ENCODE data around the gene ZCCHC24.

Gene ZCCHC24

GRCh38 chr10:79444199-79445119 lies 965 bp downstream of the ZCCHC24 start:
- DNase-seq: peak; percentile 58 to 62

GRCh38 chr10:79443338-79444198 lies 1.9 kb downstream of the ZCCHC24 start:
- DNase-seq: no peak

GRCh38 chr10:79442171-79443040 lies 3.0 kb downstream of the ZCCHC24 start:
- no peak for DNase-seq

GRCh38 chr10:79441433-79441832 lies 4.0 kb downstream of the ZCCHC24 start:
- no peak for DNase-seq

- DNase-seq: no peak
These were observed 5.1 kb downstream of the ZCCHC24 start for GRCh38 chr10:79440281-79440680.

- no peak for DNase-seq
These were observed 6.7 kb downstream of the ZCCHC24 start for GRCh38 chr10:79438699-79439085.

GRCh38 chr10:79438021-79438698 lies 7.3 kb downstream of the ZCCHC24 start:
- peak in 1 of 2 experiments; percentile 9 for DNase-seq

GRCh38 chr10:79437111-79437814 lies 8.2 kb downstream of the ZCCHC24 start:
- DNase-seq: no peak

- DNase-seq: no peak
These were observed 8.6 kb downstream of the ZCCHC24 start for GRCh38 chr10:79436850-79437103.

- no peak for DNase-seq
These were observed 9.2 kb downstream of the ZCCHC24 start for GRCh38 chr10:79436066-79436849.

- no peak for DNase-seq
These were observed 10.0 kb downstream of the ZCCHC24 start for GRCh38 chr10:79435271-79436065.

- DNase-seq: no peak
These were observed 10.6 kb downstream of the ZCCHC24 start for GRCh38 chr10:79434821-79435251.

GRCh38 chr10:79434223-79434687 lies 11.2 kb downstream of the ZCCHC24 start:
- DNase-seq: no peak

GRCh38 chr10:79433324-79434222 lies 11.9 kb downstream of the ZCCHC24 start:
- no peak for DNase-seq

- DNase-seq: no peak
These were observed 13.3 kb downstream of the ZCCHC24 start for GRCh38 chr10:79431891-79432831.

- DNase-seq: no peak
These were observed 14.0 kb downstream of the ZCCHC24 start for GRCh38 chr10:79431428-79431827.

GRCh38 chr10:79430936-79431335 lies 14.5 kb downstream of the ZCCHC24 start:
- no peak for DNase-seq
